Thyroid gland (tissue), 4 donors: Measurements from ENCODE around the gene MINK1.

ENCODE experiments used
- CTCF ChIP-seq, 6 experiments: fragments of 200-600 bp in 3 of 6; fragments of 450-650 bp in 3 of 6; sonication (generic) in 3 of 6; IDR thresholded peaks; one replicate each; pipeline ENCODE4 v1.5.1; 2016 to 2019; ENCODE audit warnings: antibody characterized with exemption in 6 of 6, mild to moderate bottlenecking in 2 of 6, inconsistent platforms in 1 of 6, moderate library complexity in 1 of 6
- POLR2A ChIP-seq, 2 donors: fragments of 450-650 bp; IDR thresholded peaks; one replicate each; pipeline ENCODE4 v1.6.1; 2017; ENCODE audit warnings: antibody characterized with exemption in 2 of 2, mild to moderate bottlenecking in 2 of 2, moderate library complexity in 1 of 2

- TF ChIP-seq CTCF (IDR thresholded peaks at IDR 0.05) (no peak), POLR2A (IDR thresholded peaks at IDR 0.05) (no peak)
Measured at GRCh38 chr17:4880857-4881256, 47.7 kb downstream of the MINK1 start.
